ENCODE results near the gene LEKR1. TPM values are rescaled to one million over a fixed set of nuclear protein-coding genes. Genes with fewer than 3 reads are reported as not detected.

LEKR1 gene
- total and polyA plus RNA-seq, 3 donors from 2014 or later, result 9.7 to 23.0 (median 22.9) TPM

DNA sequence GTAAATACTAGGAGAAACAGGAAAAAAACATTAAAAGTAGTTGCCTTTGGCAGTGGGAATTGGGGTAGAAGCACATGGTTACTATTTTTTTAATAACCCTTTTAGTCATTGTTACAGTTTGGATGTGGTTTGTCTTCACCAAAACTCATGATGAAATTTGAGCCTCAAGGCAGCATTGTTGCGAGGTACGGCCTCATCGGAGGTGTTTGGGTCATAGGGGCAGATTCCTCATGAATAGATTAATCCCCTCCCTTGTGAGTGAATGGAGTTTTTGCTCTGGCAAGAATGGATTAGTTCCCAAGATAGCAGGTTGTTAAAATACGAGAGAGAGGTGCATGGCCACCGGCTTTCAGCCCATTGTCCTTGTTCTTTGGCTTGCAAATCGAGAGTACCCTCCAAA lies 92.6 kb downstream of the LEKR1 start:
- no peak for DNase-seq
- TF ChIP-seq CTCF (IDR thresholded peaks at IDR 0.05) (no peak), POLR2A (IDR thresholded peaks at IDR 0.05) (no peak)
- H3K9me3 ChIP-seq, result no peaks in the 10 kb centered on the region
- H3K4me1 ChIP-seq, result no peaks in the 10 kb centered on the region
- WGBS, 2 donors, result 89 to 92% methylated on average over 6 of the region's 6 CpGs
- H3K36me3 ChIP-seq (ENCODE audit: low read depth, missing control alignments), result no peaks in the 10 kb centered on the region
- no peaks in the 10 kb centered on the region for H3K27me3 ChIP-seq
- H3K4me3 ChIP-seq, result no peak overlapping the region
- no peak overlapping the region for H3K27ac ChIP-seq
- intact Hi-C loops (cut with DNase I; ENCODE audit: low total_unique reads), result no loop called here

DNA sequence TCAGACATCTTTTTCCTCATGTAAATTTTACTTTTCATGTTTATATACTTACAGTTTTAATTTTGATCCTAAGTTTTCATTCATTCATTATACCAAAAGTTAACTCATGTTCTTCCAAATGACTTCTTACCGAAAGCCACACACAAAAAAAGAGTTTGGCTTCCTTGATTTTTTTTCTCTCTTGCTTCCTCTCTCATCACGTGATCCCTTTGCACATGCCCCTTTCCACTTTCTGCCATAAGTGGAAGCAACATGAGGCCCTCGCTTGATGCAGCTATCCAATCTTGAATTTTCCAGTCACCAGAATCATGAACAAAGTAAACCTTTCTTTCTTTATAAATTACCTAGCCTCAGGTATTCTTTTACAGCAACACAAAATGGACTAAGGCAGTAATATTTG lies 93.7 kb downstream of the LEKR1 start:
- no peaks in the 10 kb centered on the region for H3K9me3 ChIP-seq
- TF ChIP-seq CTCF (IDR thresholded peaks at IDR 0.05) (no peak), POLR2A (IDR thresholded peaks at IDR 0.05) (no peak)
- 91 to 93% methylated on average over 3 of the region's 3 CpGs for WGBS, 2 donors
- H3K36me3 ChIP-seq (ENCODE audit: low read depth, missing control alignments), result no peaks in the 10 kb centered on the region
- no peak overlapping the region for H3K4me3 ChIP-seq
- no peaks in the 10 kb centered on the region for H3K4me1 ChIP-seq
- DNase-seq, result no peak
- H3K27me3 ChIP-seq, result no peaks in the 10 kb centered on the region
- H3K27ac ChIP-seq, result no peak overlapping the region
- intact Hi-C loops (cut with DNase I; ENCODE audit: low total_unique reads), result no loop called here

DNA sequence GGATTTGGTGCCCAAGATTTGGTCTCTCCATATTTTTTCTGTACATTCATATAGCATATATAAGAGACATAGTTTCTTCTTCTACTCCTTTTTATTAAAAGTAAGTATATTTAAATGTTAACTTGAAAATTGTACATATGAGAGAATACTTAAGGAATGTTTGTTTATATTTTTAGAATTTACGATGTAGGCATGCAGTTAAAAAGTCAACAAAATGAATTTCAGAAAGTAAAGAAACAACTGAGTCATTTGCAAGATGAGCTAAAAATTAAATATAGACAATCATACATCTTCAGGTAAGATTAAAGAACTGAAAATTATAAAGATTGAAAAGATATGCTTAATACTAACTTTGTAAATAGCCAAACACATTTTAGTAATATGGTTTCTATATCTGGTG lies 94.2 kb downstream of the LEKR1 start:
- Histone ChIP-seq H3K9me3 (no peaks in the 10 kb centered on the region), H3K36me3 (ENCODE audit: low read depth, missing control alignments) (no peaks in the 10 kb centered on the region), H3K4me1 (no peaks in the 10 kb centered on the region), H3K27me3 (no peaks in the 10 kb centered on the region), H3K27ac (no peak overlapping the region), H3K4me3 (no peak overlapping the region)
- no peak for DNase-seq
- WGBS, 2 donors, result 95 to 97% methylated on average over 1 of the region's 1 CpG
- intact Hi-C loops (cut with DNase I; ENCODE audit: low total_unique reads), result no loop called here
- no peak for TF ChIP-seq CTCF (IDR thresholded peaks at IDR 0.05)
- no peak for TF ChIP-seq POLR2A (IDR thresholded peaks at IDR 0.05)

GRCh38 chr3:156923349-156923748 lies 97.2 kb downstream of the LEKR1 start:
- TF ChIP-seq CTCF (IDR thresholded peaks at IDR 0.05) (no peak), POLR2A (IDR thresholded peaks at IDR 0.05) (no peak)
- no peak for DNase-seq
- no peaks in the 10 kb centered on the region for H3K36me3 ChIP-seq (ENCODE audit: low read depth, missing control alignments)
- intact Hi-C loops (cut with DNase I; ENCODE audit: low total_unique reads), result no loop called here
- H3K4me3 ChIP-seq, result no peak overlapping the region
- WGBS, 2 donors, result 96% methylated on average over 1 of the region's 1 CpG
- no peaks in the 10 kb centered on the region for H3K4me1 ChIP-seq
- H3K27ac ChIP-seq, result no peak overlapping the region
- H3K27me3 ChIP-seq, result no peaks in the 10 kb centered on the region
- no peaks in the 10 kb centered on the region for H3K9me3 ChIP-seq

DNA sequence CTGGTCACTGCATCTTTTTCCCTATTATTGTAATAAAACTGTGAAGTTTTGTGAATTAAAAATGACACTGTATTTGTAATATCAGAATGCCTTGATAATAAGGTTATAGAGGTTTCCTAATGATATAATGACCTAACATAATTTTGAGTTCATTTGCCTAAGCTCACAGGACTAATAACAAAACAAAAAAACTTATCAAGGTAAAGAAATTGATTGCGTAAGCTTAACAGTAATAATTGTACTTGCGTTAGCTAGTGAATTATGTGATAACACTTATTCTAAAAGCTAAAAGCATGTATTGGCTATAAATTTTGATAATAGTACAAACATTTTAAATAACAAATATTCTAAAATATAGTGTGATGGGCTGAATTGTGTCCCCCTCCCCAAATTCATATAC lies 112.6 kb downstream of the LEKR1 start:
- Histone ChIP-seq H3K27me3 (no peaks in the 10 kb centered on the region), H3K4me3 (no peak overlapping the region), H3K36me3 (ENCODE audit: low read depth, missing control alignments) (no peaks in the 10 kb centered on the region), H3K4me1 (no peaks in the 10 kb centered on the region), H3K9me3 (no peaks in the 10 kb centered on the region), H3K27ac (no peak overlapping the region)
- intact Hi-C loops (cut with DNase I; ENCODE audit: low total_unique reads), result no loop called here
- WGBS, 2 donors, result 93 to 95% methylated on average over 2 of the region's 2 CpGs
- no peak for DNase-seq
- no peak for TF ChIP-seq CTCF (IDR thresholded peaks at IDR 0.05)
- no peak for TF ChIP-seq POLR2A (IDR thresholded peaks at IDR 0.05)

All from testis (tissue), 3 donors.